ENCODE results near the gene ECEL1.

- TF ChIP-seq CTCF (IDR thresholded peaks at IDR 0.05) (no peak), POLR2A (IDR thresholded peaks at IDR 0.05) (no peak)
Observed at GRCh38 chr2:232473467-232473890, 14.2 kb downstream of the ECEL1 start.

All from Peyer's patch (tissue), 4 donors.